OCI-LY7 (cell line): ENCODE data around the gene PGM2L1. TPM values are rescaled to one million over a fixed set of nuclear protein-coding genes. Genes with fewer than 3 reads are reported as not detected.

ENCODE experiments used
- BruUV-seq: library from RNA; stranded (reverse); fragments of 400-500 nt; replicated peaks from 2 replicates; lab custom pipeline; 2021; lab: Mats Ljungman, UMichigan
- CTCF ChIA-PET: fragments of 300-600 bp; sonication (Branson Sonifier 250); formaldehyde crosslinking; loops from one replicate; lab custom pipeline; 2022; ENCODE audit warnings: antibody characterized with exemption; ENCODE audit not compliant: unreplicated experiment; lab: Charles Lee
- POLR2A ChIA-PET: fragments of 300-600 bp; sonication (Branson Sonifier 250); formaldehyde crosslinking; loops from one replicate; lab custom pipeline; 2022; ENCODE audit warnings: antibody characterized with exemption; lab: Charles Lee
- DNase-seq: peaks from one replicate; pipeline ENCODE4 v3.0.0-alpha.2; 2015; ENCODE audit warnings: low spot score
- H2AFZ ChIP-seq: fragments of 200-600 bp; sonication (generic), shearing (Covaris generic); 2 replicates; pipeline ENCODE4 v1.6.1; 2014; ENCODE audit warnings: mild to moderate bottlenecking, antibody characterized with exemption, low read length, moderate library complexity
- H3K27ac ChIP-seq: fragments of 200-600 bp; sonication (generic); 2 replicates; pipeline ENCODE4 v1.5.1; 2014; ENCODE audit warnings: mixed run types, low read depth, mild to moderate bottlenecking, moderate library complexity, low read length, inconsistent platforms; ENCODE audit not compliant: poor library complexity, severe bottlenecking
- H3K36me3 ChIP-seq: fragments of 200-600 bp; sonication (generic); 2 replicates; pipeline ENCODE4 v1.6.1; 2014; ENCODE audit warnings: mild to moderate bottlenecking, antibody characterized with exemption, low read length, moderate library complexity, mixed read lengths; ENCODE audit not compliant: insufficient read depth
- H3K4me1 ChIP-seq: fragments of 200-600 bp; sonication (generic); 2 replicates; pipeline ENCODE4 v1.5.1; 2014; ENCODE audit warnings: mild to moderate bottlenecking, low read length; ENCODE audit not compliant: insufficient read depth, poor library complexity, severe bottlenecking
- H3K4me2 ChIP-seq: fragments of 200-600 bp; sonication (generic); 2 replicates; pipeline ENCODE4 v1.6.1; 2014; ENCODE audit warnings: mild to moderate bottlenecking, low read length
- H3K4me3 ChIP-seq: fragments of 200-600 bp; sonication (generic); 2 replicates; pipeline ENCODE4 v1.5.1; 2014; ENCODE audit warnings: mild to moderate bottlenecking, low read depth, low read length; ENCODE audit not compliant: poor library complexity, severe bottlenecking
- H3K79me2 ChIP-seq: fragments of 200-600 bp; sonication (generic); 2 replicates; pipeline ENCODE4 v1.6.1; 2016; ENCODE audit warnings: low read depth, mild to moderate bottlenecking, low read length, moderate library complexity, mixed read lengths; ENCODE audit not compliant: insufficient read depth
- H3K9me2 ChIP-seq: fragments of 200-600 bp; sonication (generic); 2 replicates; pipeline ENCODE4 v1.6.1; 2016; ENCODE audit warnings: mild to moderate bottlenecking, low read length, mixed read lengths; ENCODE audit not compliant: insufficient read depth
- H3K9me3 ChIP-seq: fragments of 200-600 bp; sonication (generic); 2 replicates; pipeline ENCODE4 v1.6.1; 2014; ENCODE audit warnings: mild to moderate bottlenecking, mixed run types, low read length, mixed read lengths
- H4K20me1 ChIP-seq: fragments of 200-600 bp; sonication (generic); 2 replicates; pipeline ENCODE4 v1.6.1; 2014; ENCODE audit warnings: mild to moderate bottlenecking, antibody characterized with exemption, low read length, moderate library complexity, mixed read lengths; ENCODE audit not compliant: insufficient read depth
- EZH2phosphoT487 ChIP-seq: fragments of 200-600 bp; sonication (generic); IDR thresholded peaks from 2 replicates; pipeline ENCODE4 v1.6.1; 2018; ENCODE audit warnings: low read depth, borderline replicate concordance, mild to moderate bottlenecking, mixed run types, antibody characterized with exemption, low read length, moderate library complexity, mixed read lengths
- intact Hi-C: fragments of 100-400 bp; cut with micrococcal nuclease; formaldehyde crosslinking; loops from one replicate; pipeline ENCODE4 v1.10.0; 2022; ENCODE audit not compliant: unreplicated experiment
- total RNA-seq, 2 experiments: library from RNA; depleted of rRNA in 1 of 2; stranded (reverse); fragments of >200 nt in 1 of 2; shearing (Covaris generic) in 1 of 2; gene quantifications; 2 replicates each; pipeline ENCODE4 v1.2.3, GENCODE V29; 2014 to 2022
- TF ChIP-seq, protein P1 (sequence below): fragments of 200-600 bp; sonication (generic); conservative IDR thresholded peaks from 2 replicates; pipeline ENCODE4 v1.5.1; 2014; ENCODE audit warnings: mild to moderate bottlenecking, antibody characterized with exemption, low read length, moderate library complexity, mixed read lengths

PGM2L1 gene
- total RNA-seq, 2 experiments from 2014 or later: 0.78 to 0.79 TPM

DNA sequence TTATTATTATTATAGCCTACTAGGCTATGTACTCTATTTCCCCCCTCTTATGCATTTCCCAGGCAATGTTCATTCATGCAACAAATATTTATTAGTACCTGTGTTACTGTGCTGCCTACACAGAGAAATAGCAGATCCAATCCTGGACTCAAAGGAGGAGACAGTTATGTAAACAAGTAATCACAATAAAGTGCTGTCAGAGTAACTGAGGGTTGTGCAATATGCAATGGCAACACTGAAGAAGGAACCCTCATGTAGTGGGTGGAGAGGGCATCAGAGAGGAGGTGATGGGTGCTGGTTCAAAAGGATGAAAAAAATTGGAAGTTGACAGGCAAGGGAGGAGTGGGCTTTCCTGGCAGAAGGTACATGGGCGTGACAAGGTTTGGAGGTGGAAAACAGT is 85.9 kb downstream of the PGM2L1 start:
- H4K20me1 ChIP-seq: no peaks in the 10 kb centered on the region
- CTCF ChIA-PET: no interaction called here
- H3K79me2 ChIP-seq: no peaks in the 10 kb centered on the region

DNA sequence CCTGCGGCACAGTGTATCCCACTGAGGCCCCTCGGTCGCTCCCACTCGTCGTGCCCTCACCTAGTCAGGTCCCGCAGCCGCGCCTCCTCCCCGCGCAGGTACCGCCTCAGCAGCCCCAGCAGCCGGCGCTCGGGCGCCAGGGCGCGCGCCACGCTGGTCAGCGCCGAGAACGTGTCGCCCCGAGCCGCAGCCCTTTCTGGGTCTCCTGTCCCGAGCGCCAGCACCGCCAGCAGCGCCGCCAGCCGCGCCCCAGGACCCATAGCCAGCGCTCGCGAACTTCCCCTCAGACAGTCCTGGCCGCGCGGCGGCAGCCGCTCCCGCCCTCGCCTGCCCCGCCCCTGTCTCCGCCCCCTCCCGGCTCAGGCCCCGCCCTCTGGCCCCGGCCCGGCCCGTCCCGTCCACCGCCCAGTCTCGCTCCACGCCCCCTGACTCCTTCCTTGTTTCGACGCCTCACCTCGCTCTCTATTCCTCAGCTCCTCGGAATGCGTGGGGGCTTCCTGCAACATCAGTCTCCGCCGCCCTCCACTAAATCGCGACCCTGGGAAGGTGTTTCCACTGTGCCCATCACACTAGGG is 86.8 kb downstream of the PGM2L1 start, which contains the start of gene P4HA3:
TSS of gene P4HA3 (minus strand) at position 289 of the 575 bp plus-strand sequence. CDS start at position 260, 29 bp downstream.
- H3K4me3 ChIP-seq: no peak within 1 kb of the TSS
- H3K27ac ChIP-seq: no peak within 1 kb of the TSS
- DNase-seq: no peak
- TF ChIP-seq EZH2phosphoT487: no peak
- TF ChIP-seq, protein P1, sequence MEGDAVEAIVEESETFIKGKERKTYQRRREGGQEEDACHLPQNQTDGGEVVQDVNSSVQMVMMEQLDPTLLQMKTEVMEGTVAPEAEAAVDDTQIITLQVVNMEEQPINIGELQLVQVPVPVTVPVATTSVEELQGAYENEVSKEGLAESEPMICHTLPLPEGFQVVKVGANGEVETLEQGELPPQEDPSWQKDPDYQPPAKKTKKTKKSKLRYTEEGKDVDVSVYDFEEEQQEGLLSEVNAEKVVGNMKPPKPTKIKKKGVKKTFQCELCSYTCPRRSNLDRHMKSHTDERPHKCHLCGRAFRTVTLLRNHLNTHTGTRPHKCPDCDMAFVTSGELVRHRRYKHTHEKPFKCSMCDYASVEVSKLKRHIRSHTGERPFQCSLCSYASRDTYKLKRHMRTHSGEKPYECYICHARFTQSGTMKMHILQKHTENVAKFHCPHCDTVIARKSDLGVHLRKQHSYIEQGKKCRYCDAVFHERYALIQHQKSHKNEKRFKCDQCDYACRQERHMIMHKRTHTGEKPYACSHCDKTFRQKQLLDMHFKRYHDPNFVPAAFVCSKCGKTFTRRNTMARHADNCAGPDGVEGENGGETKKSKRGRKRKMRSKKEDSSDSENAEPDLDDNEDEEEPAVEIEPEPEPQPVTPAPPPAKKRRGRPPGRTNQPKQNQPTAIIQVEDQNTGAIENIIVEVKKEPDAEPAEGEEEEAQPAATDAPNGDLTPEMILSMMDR: no peak
- no TSS peak for BruUV-seq
- intact Hi-C loops: no loop called here
- H3K36me3 ChIP-seq: no peaks in the 10 kb centered on the region
- H2AFZ ChIP-seq: no peak within 1 kb of the TSS
- ChIA-PET CTCF (no interaction called here), POLR2A (no interaction called here)
- H3K79me2 ChIP-seq: no peaks in the 10 kb centered on the region
- no peaks in the 10 kb centered on the region for H3K9me2 ChIP-seq
- H3K9me3 ChIP-seq: peaks cover under 1% of the 10 kb centered on the region; the same call in 1 of the 2 replicates
- no peaks in the 10 kb centered on the region for H4K20me1 ChIP-seq
- H3K4me2 ChIP-seq: no peak within 1 kb of the TSS
- no peaks in the 10 kb centered on the region for H3K4me1 ChIP-seq

More for the DNA sequence above, 85.9 kb downstream of the PGM2L1 start:
- DNase-seq: no peak
- POLR2A ChIA-PET: no interaction called here
- H3K36me3 ChIP-seq: no peaks in the 10 kb centered on the region
- H3K9me3 ChIP-seq: peaks cover 10% of the 10 kb centered on the region
- H3K4me2 ChIP-seq: no peak overlapping the region
- no TSS peak for BruUV-seq
- no peak overlapping the region for H3K27ac ChIP-seq
- no peaks in the 10 kb centered on the region for H3K4me1 ChIP-seq
- intact Hi-C loops: no loop called here
- no peak for TF ChIP-seq EZH2phosphoT487
- TF ChIP-seq, protein P1: no peak
- H2AFZ ChIP-seq: no peak overlapping the region
- no peaks in the 10 kb centered on the region for H3K9me2 ChIP-seq
- no peak overlapping the region for H3K4me3 ChIP-seq

DNA sequence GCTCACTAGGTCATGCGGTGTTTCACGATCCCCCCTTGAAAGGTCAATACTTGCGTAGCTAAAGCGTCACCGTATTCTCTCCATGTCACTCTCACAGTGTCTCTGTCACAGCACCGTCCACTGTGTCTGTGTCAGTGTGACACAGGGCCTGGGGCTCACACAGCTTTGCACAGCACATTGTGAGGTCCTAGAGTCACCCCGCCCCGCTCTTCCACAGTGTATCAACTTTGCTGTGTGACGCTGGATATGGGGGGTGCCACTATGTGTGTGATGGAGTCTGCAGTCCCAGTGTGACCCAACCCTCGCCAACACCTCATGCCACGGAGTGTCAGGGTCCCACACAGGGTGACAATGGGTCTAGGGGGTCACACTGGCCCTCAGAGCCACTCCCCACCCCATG is 87.4 kb downstream of the PGM2L1 start:
- ChIA-PET CTCF (no interaction called here), POLR2A (no interaction called here)
- H2AFZ ChIP-seq: no peak overlapping the region
- no peaks in the 10 kb centered on the region for H3K36me3 ChIP-seq
- TF ChIP-seq, protein P1: no peak
- TF ChIP-seq EZH2phosphoT487: no peak
- no peak overlapping the region for H3K4me2 ChIP-seq
- no peaks in the 10 kb centered on the region for H3K4me1 ChIP-seq
- BruUV-seq: no TSS peak
- no peak overlapping the region for H3K4me3 ChIP-seq
- H4K20me1 ChIP-seq: no peaks in the 10 kb centered on the region
- H3K9me3 ChIP-seq: no peaks in the 10 kb centered on the region
- H3K27ac ChIP-seq: no peak overlapping the region
- no peaks in the 10 kb centered on the region for H3K9me2 ChIP-seq
- intact Hi-C loops: no loop called here
- no peak for DNase-seq
- no peaks in the 10 kb centered on the region for H3K79me2 ChIP-seq
